Lower lobe of right lung (tissue), 2 donors: Measurements from ENCODE around the gene C9orf50. TPM values are rescaled to one million over a fixed set of nuclear protein-coding genes. Genes with fewer than 3 reads are reported as not detected.
A peak's percentile ranks its signal among the peaks of the same experiment; 100 is the strongest.

Experiments used
- ATAC-seq, 2 donors: fragments of 200-7000 bp; cut with Tn5 transposase; one replicate each; pipeline ENCODE4 v1.9.1; 2020 to 2022; ENCODE audit warnings: mild to moderate bottlenecking in 2 of 2, moderate library complexity in 2 of 2
- DNase-seq: peaks from one replicate; pipeline ENCODE4 v3.0.0-alpha.2; 2020
- H3K27ac ChIP-seq: fragments of 200-600 bp; one replicate; pipeline ENCODE4 v1.8.0; 2022
- H3K27me3 ChIP-seq: fragments of 200-600 bp; one replicate; pipeline ENCODE4 v1.8.0; 2022; ENCODE audit warnings: low read depth
- H3K36me3 ChIP-seq: fragments of 200-600 bp; one replicate; pipeline ENCODE4 v1.8.0; 2022; ENCODE audit warnings: mild to moderate bottlenecking
- H3K4me1 ChIP-seq: fragments of 200-600 bp; one replicate; pipeline ENCODE4 v1.8.0; 2022
- H3K4me3 ChIP-seq: fragments of 200-600 bp; one replicate; pipeline ENCODE4 v1.8.0; 2022; ENCODE audit warnings: mild to moderate bottlenecking
- H3K9me3 ChIP-seq: fragments of 200-600 bp; one replicate; pipeline ENCODE4 v1.8.0; 2022
- CTCF ChIP-seq: fragments of 200-600 bp; IDR thresholded peaks from one replicate; pipeline ENCODE4 v1.8.0; 2022; ENCODE audit warnings: antibody characterized with exemption, mild to moderate bottlenecking
- intact Hi-C: fragments of 100-400 bp; cut with DNase I; formaldehyde crosslinking; loops from one replicate; pipeline ENCODE4 v1.11.0; 2022
- total RNA-seq: library from RNA; stranded (reverse); fragmentation: NEBNext Ultra II Directional; extraction: Animal tissue kit (Norgen Biotek cat#: 25700); gene quantifications from one replicate; pipeline ENCODE4 v1.2.1, GENCODE V29; 2021
- donor health status: DM: no; HTN: yes; CAD: no; lungs with severe emphysema.

Gene C9orf50
- total RNA-seq, 1 donor from 2014 or later: not detected

- Histone ChIP-seq H3K9me3 (no peaks in the 10 kb centered on the region), H3K27ac (peak overlapping the region; percentile 82), H3K27me3 (no peaks in the 10 kb centered on the region), H3K36me3 (no peaks in the 10 kb centered on the region), H3K4me3 (no peak overlapping the region), H3K4me1 (peaks cover 34% of the 10 kb centered on the region)
- DNase-seq: no peak
- no peak for ATAC-seq
- TF ChIP-seq CTCF: no peak
- intact Hi-C loops: no loop called here
These were observed 14.5 kb downstream of the C9orf50 start for GRCh38 chr9:129606161-129607026.

- no peaks in the 10 kb centered on the region for H3K36me3 ChIP-seq
- DNase-seq (peak; percentile 25), ATAC-seq (no peak)
- H3K27me3 ChIP-seq: no peaks in the 10 kb centered on the region
- peaks cover 24% of the 10 kb centered on the region for H3K4me1 ChIP-seq
- intact Hi-C loops: no loop called here
- H3K4me3 ChIP-seq: no peak overlapping the region
- no peak overlapping the region for H3K27ac ChIP-seq
- no peaks in the 10 kb centered on the region for H3K9me3 ChIP-seq
- TF ChIP-seq CTCF: no peak
These were observed 16.1 kb downstream of the C9orf50 start for GRCh38 chr9:129604766-129605163.

- Histone ChIP-seq H3K4me3 (no peak overlapping the region), H3K36me3 (no peaks in the 10 kb centered on the region), H3K27ac (no peak overlapping the region), H3K9me3 (no peaks in the 10 kb centered on the region), H3K27me3 (no peaks in the 10 kb centered on the region), H3K4me1 (peaks cover 18% of the 10 kb centered on the region)
- ATAC-seq: no peak
- DNase-seq: peak; percentile 28
- intact Hi-C loops: no loop called here
- no peak for TF ChIP-seq CTCF
These were observed 16.7 kb downstream of the C9orf50 start for GRCh38 chr9:129604056-129604765.

GRCh38 chr9:129602598-129603415 lies 18.1 kb downstream of the C9orf50 start:
- Histone ChIP-seq H3K4me3 (no peak overlapping the region), H3K27me3 (no peaks in the 10 kb centered on the region), H3K9me3 (no peaks in the 10 kb centered on the region), H3K4me1 (peaks cover 12% of the 10 kb centered on the region), H3K36me3 (no peaks in the 10 kb centered on the region), H3K27ac (no peak overlapping the region)
- intact Hi-C loops: no loop called here
- DNase-seq: peak; percentile 28
- TF ChIP-seq CTCF: no peak
- no peak for ATAC-seq

- Histone ChIP-seq H3K4me3 (no peak overlapping the region), H3K27ac (no peak overlapping the region), H3K4me1 (peaks cover 24% of the 10 kb centered on the region), H3K9me3 (no peaks in the 10 kb centered on the region), H3K36me3 (no peaks in the 10 kb centered on the region), H3K27me3 (no peaks in the 10 kb centered on the region)
- DNase-seq (no peak), ATAC-seq (no peak)
- TF ChIP-seq CTCF: no peak
- intact Hi-C loops: no loop called here
These were observed 19.7 kb downstream of the C9orf50 start for GRCh38 chr9:129601082-129601674.
